Activated T-cell treated with anti-CD3 and anti-CD28 coated beads, Interleukin-2, amount 50 U/mL, for 48 hours (primary cell): ENCODE measurements around the gene SKI.
A peak's percentile ranks its signal among the peaks of the same experiment; 100 is the strongest.
"Not testable (repeated sequence)": the region's sequence is repeated elsewhere in the genome, so short reads cannot be mapped to it uniquely, and the experiment has no call there.

Source experiments
- DNase-seq, 2 experiments: peaks; one replicate each; pipeline ENCODE4 v3.0.0-alpha.2; 2020

The SKI gene

DNA sequence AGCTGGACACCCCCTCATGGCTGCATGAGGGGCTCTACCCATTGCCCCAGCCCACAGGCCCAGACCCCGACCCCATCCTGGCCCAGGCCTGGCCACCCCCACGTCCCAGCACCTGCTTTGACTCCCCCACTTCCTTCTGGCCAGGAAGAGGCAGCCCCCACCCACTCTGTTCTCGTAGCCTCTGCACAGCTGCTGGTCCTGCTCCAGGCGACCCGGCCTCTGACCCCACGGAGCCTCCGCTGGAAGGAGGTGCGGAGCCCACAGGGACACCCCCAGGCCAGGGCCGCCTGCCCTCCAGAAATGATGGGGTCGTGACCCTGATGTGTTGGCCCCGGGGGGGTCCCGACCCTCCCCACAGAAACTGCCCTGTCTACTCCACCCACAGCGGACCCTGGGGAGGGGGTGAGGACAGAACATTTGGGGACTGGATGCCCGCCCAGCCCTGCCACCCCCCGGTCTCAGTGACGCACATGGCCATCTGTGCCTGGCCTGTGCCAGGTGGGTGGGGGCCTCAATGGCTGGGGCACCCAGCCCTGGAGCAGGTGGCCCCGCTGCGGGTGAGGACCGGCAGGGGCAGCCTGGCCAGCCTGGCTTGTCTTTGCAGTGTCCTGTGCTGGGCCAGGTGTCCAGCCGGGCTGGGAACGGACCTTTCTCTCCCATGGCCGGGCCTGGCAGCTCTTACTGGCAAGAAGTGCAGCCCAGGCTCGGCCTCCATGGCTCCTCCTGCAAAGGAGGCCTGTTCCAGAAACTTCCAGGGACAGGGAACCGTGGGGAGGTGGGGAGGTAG is 84.6 kb downstream of the SKI start:
- no peak for DNase-seq

DNA sequence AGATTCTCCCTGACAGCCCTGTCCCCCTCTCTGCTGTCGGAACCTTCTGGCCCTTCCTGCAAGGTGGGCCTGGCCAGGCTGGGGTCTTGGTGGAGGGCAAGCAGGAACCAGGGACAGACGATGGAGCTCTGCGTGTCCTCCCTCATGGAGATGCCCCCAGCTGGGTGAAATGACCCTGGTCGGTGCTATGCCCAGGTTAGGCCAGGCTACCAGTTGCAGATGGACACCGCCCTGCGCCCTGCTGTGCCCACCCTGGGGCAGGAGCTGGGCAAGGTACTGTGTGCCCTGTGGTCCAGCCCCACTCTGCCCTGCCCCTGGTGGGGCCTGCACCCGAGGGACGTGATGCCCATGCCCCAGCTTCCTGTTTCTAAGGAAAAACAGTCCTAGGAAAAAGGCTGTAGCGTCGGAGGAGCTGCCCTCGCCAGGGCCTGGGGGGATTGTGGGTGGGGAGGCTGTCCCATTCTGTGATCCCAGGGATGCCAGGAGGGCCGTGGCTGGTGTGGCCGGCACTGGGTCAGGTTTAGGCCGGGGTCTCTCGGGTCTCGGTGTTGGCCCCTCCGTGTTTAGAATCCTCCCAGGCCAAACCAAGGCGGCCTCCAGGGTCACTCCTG is 85.6 kb downstream of the SKI start:
- no peak for DNase-seq

DNA sequence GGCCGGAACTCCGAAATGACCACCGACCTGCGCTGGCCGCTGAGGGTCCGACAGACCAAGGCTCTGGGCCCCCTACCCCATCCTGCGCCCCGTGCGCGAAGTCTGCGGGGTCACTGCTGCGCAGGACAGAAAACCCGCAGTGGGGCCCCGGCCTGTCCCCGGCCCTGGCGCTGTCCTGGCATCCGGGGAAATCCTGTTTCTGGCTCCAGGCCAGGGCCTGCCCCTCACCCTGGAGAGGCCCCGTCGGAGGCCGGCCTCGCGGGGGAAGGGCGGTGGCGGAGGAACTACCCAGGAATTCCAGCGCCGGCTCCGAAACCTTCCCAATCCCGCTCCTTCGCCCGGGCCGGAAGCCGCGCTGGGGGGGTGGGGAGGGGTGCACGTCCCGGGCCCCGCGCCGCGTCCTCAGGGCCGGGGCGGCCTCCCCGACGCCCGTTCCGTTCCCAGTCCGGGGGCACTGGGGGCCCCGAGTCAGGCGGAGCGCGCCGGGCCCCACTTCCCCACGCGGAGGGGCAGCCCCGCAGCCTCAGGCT is 86.2 kb downstream of the SKI start:
- no peak for DNase-seq

DNA sequence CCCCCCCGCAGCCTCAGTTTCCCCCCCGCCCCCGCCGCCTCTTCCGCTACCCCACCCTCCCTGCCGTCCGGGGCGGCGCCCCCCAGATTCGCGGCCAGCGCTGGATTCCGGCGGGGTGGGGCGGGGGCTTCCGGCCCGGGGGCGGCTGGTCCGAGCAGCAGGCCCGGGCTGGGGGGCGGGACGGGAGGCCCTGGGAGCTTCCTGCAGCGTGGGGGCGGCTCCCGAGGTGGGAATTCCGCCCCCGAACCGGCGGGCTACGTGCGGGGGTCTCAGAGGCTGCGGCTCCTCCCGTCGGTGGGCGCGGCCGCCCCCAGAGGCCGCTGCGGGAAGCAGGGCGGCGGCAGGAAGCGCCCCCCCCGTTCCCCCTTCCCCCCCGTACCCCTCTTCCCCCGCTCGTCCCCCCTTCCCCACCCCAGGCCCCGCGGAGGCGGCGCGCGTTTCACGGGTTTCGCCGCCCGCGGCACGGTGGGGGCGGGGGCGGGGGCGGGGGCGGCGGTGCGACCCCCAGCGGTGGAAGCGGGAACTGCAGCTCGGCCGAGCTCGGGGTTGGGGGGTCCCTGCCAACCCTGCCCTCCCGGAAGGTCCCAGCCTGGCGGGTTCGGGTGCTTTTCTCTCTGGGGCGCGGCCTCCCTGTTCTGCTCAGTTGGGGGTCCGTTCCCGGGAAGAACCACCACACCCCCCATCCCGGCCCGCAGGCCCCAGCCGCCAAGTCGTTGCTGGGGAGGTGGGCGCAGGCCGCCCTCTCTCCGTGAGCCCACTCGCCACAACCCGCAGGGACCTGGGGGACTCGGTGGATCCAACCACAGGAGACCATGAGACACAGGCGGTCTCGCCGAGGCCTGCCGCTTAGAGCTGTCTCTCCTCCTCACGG is 86.9 kb downstream of the SKI start:
- DNase-seq, result peak; percentile 69 to 74

DNA sequence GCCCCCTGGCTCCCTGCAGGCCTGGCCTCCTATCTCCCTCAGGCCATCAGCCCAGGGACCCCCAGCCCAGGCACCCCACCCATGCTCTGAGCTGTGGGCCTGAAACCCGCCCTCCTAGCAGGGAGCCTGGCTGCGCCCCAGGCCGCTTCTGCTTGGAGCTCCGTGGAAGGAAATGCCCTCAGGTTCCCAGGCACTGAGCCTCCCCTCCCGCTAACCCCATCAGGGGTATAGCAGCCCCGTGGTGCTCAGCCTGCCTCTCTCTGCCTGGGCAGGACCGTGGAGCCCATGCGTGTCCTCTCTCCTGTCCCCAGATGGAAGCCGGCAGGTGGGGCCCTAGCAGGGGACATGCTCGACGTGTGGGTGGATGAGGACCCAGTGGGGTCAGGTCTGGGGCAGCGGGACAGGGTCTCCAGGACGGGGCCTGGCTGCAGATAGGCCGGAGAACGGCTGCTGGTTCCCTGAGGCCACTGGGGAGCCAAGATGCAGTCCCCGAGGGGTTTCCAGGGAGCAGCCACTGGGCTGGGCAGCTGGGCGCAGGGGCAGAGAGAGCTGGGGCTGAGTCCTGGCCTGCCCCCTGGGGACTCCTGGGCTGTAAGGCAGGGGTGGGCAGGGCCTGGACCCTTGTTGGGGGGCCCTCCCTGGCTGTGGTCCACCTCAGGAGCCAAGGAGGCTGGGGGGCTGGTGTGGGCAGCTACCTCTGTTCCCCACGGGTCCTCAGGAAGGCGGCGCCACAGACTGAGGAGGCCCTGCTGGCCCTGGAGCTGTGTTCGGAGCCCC is 87.7 kb downstream of the SKI start:
- no peak for DNase-seq

DNA sequence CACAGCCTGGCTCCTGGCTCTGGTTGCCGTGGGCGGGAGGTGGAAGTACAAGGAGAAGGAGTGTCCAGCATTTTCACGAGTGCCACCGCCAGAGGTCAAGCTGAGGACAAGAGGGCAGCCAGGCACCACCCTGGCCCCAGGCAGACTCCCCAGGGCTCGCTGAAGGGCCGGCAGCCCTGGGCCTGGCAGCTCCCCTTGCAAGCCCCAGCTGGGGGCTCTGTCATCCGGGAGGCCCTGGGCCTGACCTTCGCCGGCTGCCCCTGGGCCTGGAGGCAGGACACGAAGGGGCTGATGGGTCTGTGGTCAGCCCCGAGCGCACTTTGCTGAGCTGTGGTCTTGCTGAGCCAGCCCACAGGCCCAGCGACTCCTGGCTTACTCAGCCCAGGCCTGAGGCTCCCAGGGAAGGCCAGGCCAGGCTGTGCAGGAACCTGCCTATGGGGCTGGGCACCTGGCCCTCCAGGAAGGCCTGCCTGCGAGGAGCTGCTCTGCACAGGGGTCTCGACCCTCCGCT is 88.4 kb downstream of the SKI start:
- no peak for DNase-seq

DNA sequence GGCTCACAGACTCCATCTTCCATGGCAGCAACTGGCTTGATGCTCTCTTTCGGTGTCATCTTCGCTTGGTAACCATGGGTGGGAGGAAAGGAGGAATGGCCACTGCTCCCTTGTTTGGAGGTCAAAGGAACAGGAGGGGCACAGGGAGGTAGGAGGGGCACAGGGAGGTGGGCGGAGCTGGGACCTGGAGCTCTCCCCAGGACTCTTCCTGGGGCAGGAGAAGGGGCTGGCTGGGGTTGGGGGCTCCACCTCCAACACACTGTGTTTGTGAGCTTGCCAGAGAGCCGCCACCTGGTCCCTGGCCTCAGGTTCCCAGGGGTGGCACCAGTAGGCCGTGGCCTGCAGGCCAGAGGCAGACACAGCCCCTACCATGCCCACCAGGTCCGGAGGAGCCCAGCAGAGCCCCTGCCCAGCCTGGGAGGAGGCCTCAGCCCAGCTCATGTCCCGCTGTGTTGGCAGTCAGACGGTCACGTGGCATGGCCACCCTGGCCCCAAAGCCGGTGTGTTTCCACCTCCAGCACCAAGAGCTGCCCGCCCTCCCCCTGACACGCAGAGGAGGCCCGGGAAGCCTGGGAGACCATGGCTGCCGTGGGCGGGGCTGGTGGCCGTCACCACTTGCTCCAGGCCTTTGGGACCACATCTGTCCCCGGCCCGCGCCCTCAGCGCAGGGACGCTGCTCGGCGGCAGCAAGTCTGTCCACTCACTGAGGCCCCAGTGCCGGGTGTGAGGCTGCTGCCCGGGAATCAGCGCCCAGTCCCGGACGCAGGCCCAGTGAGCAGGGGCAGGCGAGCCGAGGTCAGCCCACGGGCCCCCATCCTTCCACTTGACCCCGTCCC is 89.3 kb downstream of the SKI start:
- DNase-seq, result no peak

DNA sequence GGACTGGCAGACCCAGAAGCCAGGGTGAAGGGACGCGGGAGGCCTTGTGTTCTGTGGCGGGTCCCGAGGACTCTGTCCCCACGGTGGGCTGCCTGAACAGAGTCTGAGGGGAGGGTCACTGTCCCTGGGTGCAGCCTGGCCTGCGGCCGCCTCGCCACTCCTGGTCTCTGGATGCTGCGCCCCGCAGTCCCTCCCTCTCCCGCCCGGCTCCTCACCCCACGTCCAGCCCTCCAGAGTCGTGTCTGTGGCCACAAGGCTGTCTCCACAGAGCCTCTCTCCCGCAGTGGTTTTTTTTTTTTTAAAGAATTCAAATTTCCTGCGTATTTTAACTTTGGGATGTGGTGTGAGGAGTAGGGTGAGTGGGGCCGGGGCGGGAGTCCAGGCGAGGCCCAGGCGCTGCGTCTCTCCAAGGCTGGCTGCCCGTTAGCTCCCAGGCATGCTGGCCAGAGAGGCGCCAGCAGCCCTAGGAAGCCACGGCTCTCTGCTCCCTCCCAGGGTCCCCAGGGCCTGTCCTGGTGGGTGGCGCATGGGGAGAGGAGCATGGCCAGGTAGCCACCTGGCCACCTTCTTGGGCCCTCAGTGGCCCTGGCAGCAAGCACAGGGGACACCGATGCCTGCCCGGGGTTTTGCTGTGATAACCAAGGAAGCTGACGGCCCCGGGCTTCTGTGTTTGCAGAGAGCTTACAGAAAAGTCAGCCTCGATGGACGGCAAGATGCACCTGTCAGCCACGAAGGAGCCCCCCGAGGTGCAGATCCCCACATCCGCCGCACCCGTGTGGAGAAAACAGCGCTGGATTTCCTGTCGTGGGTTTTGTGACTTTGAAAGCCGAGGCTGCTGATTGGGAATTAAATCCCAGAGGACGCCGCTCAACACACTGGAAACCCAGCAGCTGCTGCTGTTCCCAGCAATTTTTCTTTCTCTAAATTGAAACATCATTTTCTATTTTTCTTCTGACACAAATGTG is 90.5 kb downstream of the SKI start:
- no peak for DNase-seq

DNA sequence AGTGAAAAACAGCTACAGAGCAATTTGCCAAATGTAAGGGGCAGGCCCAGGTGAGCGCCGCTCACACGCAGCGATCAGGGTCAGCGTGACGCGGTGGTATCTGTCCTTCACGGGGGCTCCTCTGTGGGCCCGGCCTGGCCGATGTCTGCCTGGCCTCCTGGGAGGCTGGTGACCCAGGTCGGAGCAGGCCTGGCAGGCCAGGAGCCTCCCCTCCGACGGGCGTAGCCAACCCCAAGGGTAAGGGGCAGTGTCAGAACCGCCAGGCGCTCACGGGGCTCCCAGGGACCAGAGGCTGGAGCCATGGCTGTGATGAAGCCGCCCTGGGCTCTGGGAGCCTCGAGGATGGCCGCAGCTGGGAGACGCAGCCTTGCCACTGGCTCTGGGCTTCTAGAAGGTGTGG is 91.2 kb downstream of the SKI start:
- DNase-seq, result no peak

DNA sequence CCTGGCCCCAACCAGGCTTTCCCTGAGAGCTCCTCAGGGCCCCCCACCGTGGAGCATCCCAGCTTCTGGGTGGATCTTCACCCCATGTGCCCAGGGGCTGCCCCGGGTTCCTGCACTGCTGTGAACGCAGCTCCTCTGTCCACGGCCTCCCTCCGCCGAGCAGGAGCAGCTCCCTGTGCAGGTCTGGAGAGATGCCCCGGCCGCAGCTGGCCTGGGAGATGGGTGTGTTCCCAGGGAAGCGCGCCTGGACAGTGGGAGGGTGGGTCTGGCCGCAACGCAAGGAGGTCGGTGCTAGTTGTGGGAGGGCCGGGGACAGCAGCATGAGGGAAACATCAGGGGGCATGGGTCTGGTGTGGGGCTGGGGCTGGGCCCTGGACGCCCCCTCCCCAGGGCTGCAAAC is 91.9 kb downstream of the SKI start:
- no peak for DNase-seq

DNA sequence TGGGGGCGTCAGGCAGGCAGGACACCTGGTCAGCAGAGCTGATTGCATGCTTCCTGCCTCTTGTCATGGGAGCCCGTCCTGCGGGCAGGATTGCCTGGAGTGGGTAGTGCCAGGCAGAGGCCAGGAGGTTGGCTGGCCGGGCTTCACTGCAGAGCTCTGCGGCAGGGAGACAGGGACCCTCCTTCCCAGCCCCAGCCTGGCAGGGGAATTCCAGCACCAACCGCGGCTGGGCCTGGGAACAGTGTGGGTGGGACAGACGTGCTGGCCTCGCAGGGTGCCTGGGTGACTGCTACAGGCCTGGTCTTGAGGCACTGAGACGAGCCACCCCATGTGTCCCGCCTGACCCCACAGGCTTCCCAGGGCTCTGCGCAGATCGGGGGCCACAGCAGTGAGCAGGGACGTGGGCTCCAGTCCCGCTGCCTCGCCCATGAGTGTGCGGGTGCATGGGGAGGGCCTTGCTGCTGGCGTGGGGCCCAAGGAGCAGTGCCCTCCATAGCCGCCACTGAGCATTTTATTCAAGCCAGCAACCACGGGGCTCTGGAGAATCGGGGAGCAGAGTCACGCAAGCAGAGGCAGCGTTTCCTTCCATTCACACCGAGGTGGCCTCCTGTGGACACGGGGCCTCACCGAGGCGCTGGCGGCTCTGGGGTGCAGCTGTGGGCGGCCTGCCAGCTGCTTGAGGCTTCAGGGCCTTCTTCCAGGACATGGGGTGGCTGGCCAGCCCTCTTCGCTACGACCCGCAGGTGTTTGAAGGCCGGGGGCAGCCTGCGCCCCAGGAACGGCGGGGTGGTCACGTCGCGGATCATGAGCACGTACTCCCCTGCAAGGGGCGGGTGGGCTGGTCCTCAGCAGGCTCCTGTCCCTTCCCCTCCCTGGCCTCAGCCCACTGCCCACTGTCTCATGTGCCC is 92.9 kb downstream of the SKI start:
- DNase-seq, result no peak

DNA sequence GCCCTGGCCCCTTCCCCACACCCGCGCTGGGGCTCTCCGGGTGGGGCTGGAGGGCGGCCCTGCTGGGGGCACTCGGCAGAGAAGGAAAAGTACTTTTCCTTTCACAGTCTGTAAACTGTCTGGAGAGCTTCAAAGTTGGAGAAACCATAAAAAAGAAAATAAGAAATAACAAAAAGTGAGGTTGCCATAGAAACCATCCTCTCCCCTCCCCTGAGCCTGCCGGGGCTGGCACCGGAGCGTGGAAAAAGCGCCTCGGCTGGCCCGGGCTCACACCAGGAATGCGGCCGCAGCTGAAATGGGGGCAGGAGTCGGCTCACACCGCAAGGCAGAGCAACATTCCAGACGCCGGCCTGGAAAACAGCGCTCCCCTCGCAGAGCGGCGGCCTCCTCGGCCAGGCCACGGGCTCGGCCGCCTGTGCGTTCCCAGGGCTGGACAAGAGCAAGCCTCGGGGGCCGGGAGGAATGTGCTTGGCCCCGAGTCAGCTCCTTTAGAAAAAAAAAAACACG is 94.0 kb downstream of the SKI start:
- DNase-seq, result no peak

DNA sequence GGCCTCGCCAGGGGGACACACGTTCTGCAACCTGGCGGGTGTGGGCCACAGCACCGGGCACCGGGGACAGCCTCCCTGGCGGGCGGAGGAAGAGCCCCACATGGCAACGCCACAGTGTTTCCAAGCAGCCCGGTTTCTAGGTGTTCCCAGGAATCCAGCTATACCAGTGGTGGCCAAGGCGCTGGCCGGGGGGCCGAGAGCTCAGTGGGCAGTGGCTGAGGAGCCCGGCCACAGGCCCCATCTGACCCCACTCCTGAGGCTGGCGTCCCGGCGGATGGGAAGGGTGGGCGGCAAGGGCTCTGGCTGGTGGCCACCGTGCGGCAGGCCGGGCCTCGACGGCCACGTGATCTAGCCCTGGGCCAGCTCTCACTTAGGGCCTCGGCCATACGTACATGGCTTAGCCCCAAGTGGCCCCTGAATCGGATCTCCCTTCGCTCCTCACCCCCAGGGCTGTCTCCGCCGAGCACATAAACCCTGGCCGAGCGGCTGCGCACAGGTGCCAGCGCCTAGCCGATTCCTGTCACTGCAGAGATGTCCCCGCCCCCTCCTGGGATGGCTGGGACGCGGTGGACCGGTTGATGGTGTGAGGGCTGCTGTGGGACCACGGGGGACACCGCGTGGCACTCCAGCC is 94.6 kb downstream of the SKI start:
- DNase-seq, result no peak

DNA sequence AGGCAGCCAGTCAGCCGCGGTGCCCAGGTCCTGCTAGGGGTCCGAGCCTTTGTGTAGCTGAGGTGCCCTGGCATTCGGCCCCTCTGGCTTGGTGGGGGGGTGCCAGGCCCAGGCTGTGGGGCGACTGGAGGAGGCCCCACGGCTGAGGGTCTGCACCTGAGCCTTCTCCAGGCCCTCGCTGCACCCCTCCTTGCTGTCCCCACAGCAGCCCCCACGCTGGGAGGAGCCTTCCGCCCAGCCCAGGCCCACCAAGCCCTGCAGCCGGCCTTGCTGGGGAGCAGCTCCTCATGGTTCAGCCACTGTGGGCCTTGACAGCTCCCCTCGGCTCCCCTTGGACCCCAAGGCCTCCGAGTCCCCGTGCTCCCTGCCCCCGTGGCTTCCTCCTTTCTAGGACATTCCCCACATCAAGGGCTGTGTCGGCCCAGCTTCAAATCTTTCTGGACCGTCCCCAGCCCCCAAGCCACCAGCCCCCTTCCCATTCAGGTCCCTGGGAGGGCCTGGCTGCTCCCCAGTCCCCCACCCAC is 95.4 kb downstream of the SKI start:
- DNase-seq, result no peak

DNA sequence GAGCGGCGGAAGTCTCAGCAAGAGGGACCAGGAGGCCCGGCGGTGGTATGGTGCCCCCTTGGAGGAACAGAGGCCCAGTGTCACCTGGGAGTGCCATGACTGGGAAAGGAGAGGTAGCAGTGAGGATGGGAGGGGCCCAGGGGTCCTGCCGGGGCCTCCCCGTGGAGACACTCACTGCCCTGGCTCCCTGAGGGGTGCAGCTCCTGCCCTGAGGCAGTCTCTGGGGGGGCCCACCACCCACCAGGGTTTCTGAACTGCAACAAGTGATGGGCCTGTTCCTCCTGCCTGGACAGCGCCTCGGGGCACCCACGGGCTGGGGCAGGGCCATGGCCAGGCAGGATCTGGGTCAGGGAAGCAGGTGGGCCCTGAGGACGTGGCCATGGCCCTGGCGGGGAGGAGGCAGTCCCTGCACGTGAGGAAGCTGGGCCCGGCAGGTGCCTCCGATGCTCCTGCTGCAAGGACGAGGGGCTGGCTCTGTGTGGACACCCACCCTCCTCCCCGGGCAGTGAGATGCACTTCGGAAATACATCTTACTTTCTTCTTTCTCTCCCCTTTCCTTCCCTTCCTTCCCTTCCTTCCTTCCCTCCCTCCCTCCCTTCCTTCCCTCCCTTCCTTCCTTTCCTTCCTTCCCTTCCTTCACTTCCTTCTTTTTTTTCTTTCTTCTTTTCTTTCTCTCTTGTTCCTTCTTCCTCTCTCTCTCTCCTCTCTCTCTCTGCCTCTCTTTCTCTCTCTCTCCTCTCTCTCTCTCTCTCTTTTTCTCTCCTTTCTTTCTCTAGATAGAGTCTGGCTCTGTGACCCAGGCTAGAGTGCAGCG is 96.6 kb downstream of the SKI start:
- DNase-seq, result no peak

DNA sequence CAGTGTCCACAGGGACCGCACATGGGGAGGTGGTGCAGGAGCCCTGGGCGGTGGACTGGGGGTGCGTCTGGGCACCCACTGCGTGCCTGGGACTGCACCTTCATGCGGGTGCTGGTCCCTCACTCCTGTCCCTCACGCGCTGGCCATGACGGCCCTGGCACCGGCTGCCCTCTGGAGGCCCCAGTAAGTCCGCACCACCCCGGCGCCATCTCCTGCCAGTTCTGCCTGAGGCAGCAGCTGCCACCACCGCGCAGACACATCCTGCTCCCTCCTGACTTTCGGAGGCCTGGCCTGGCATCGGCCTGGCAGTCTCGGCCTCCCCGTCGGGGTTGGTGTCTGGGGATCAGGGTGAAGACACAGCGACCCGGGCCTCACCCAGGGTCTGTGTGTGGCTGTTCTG is 98.4 kb downstream of the SKI start:
- no peak for DNase-seq

DNA sequence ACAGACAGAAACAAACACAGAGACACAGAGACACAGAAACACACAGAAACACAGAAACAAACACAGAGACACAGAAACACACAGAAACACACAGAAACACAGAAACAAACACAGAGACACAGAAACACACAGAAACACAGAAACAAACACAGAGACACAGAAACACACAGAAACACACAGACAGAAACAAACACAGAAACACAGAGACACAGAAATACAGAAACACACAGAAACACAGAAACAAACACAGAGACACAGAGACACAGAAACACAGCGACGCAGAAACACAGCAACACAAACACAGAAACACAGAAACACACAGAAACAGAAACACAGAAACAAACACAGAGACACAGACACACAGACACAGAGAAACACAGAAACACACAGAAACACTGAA is 99.0 kb downstream of the SKI start:
- DNase-seq, result not testable (repeated sequence)
